Endothelial cell of umbilical vein (primary cell): ENCODE results near the gene ENDOG. TPM values are rescaled to one million over a fixed set of nuclear protein-coding genes. Genes with fewer than 3 reads are reported as not detected.
A peak's percentile ranks its signal among the peaks of the same experiment; 100 is the strongest.

Experiments used
- BruUV-seq: library from RNA; stranded (reverse); fragments of 400-500 nt; replicated peaks from 2 replicates; lab custom pipeline; 2021; lab: Mats Ljungman, UMichigan
- CTCF ChIA-PET: fragments of 300-600, 350-600 bp; sonication (Branson Sonifier 250); formaldehyde crosslinking; loops from one replicate; lab custom pipeline; 2021; ENCODE audit warnings: antibody characterized with exemption, inconsistent platforms; lab: Charles Lee
- POLR2A ChIA-PET: fragments of 300-600, 350-600 bp; sonication (Branson Sonifier 250); formaldehyde crosslinking; loops from one replicate; lab custom pipeline; 2021; ENCODE audit warnings: antibody characterized with exemption, inconsistent platforms; lab: Charles Lee
- DNase-seq: peaks from one replicate; pipeline ENCODE4 v3.0.0-alpha.2; 2011; ENCODE audit warnings: low read depth, low spot score
- FAIRE-seq: peaks from 2 replicates; lab custom pipeline; 2011; peaks lifted over from hg19 to GRCh38; lab: Jason Lieb, UNC
- H2AFZ ChIP-seq: 2 replicates; pipeline ENCODE4 v1.6.0; 2012; ENCODE audit warnings: low read depth, low read length, control low read depth, inconsistent platforms
- H3K27ac ChIP-seq: 2 replicates; pipeline ENCODE4 v1.5.1; 2011; ENCODE audit warnings: low read depth, mild to moderate bottlenecking, control low read depth, low read length, moderate library complexity; ENCODE audit not compliant: insufficient read depth
- H3K27me3 ChIP-seq, 2 experiments: 2 replicates each; pipeline versions ENCODE4 v1.6.0 to v1.6.1; 2011; ENCODE audit warnings: low read length in 2 of 2, mixed read lengths in 1 of 2; ENCODE audit not compliant: control insufficient read depth in 2 of 2, insufficient read depth in 2 of 2
- H3K36me3 ChIP-seq, 2 experiments: 2 replicates in 1 of 2; 3 replicates in 1 of 2; pipeline ENCODE4 v1.5.1; 2011; ENCODE audit warnings: low read length in 2 of 2, mild to moderate bottlenecking in 1 of 2, moderate library complexity in 1 of 2; ENCODE audit not compliant: control insufficient read depth in 2 of 2, insufficient read depth in 2 of 2; ENCODE audit errors: extremely low read depth in 1 of 2
- H3K4me1 ChIP-seq: 3 replicates; pipeline ENCODE4 v1.5.1; 2011; ENCODE audit warnings: mild to moderate bottlenecking, low read length; ENCODE audit not compliant: control insufficient read depth, insufficient read depth; ENCODE audit errors: extremely low read depth
- H3K4me2 ChIP-seq: 2 replicates; pipeline ENCODE4 v1.6.1; 2011; ENCODE audit warnings: low read length, control low read depth, mixed read lengths; ENCODE audit not compliant: insufficient read depth
- H3K4me3 ChIP-seq, 3 experiments: fragments of 200-600 bp in 1 of 3; sonication (generic), shearing (Covaris generic) in 1 of 3; replicated peaks in 1 of 3; 2 replicates each; pipeline ENCODE4 v1.5.1; 2011 to 2016; ENCODE audit warnings: control low read depth in 3 of 3, low read length in 3 of 3, mild to moderate bottlenecking in 2 of 3, inconsistent platforms in 1 of 3, low read depth in 1 of 3, moderate library complexity in 1 of 3; ENCODE audit not compliant: insufficient read depth in 1 of 3
- H3K79me2 ChIP-seq: 2 replicates; pipeline ENCODE4 v1.6.0; 2012; ENCODE audit warnings: low read length, inconsistent platforms; ENCODE audit not compliant: control insufficient read depth, insufficient read depth
- H3K9ac ChIP-seq: replicated peaks from 2 replicates; pipeline ENCODE3; 2011; ENCODE audit warnings: low read length, control low read depth; ENCODE audit not compliant: insufficient read depth; ENCODE audit errors: extremely low read depth
- H3K9me1 ChIP-seq: replicated peaks from 3 replicates; pipeline ENCODE4 v1.6.0; 2011; ENCODE audit warnings: mild to moderate bottlenecking, low read length; ENCODE audit not compliant: control insufficient read depth, insufficient read depth; ENCODE audit errors: extremely low read depth
- H3K9me3 ChIP-seq: replicated peaks from 2 replicates; pipeline ENCODE4 v1.5.1; 2012; ENCODE audit warnings: low read length, inconsistent platforms; ENCODE audit not compliant: control insufficient read depth, insufficient read depth
- H4K20me1 ChIP-seq: replicated peaks from 2 replicates; pipeline ENCODE3; 2011; ENCODE audit warnings: mild to moderate bottlenecking, low read length; ENCODE audit not compliant: control insufficient read depth, insufficient read depth; ENCODE audit errors: extremely low read depth
- CTCF ChIP-seq, 2 donors: IDR thresholded peaks; 1 replicate in 1 of 2; 2 replicates in 1 of 2; pipeline ENCODE4 v1.5.1; 2011; ENCODE audit warnings: low read length in 2 of 2, mild to moderate bottlenecking in 2 of 2, moderate library complexity in 2 of 2, control low read depth in 1 of 2, inconsistent platforms in 1 of 2, low read depth in 1 of 2; ENCODE audit not compliant: insufficient read depth in 1 of 2; ENCODE audit errors: extremely low read depth in 1 of 2
- EZH2 ChIP-seq: IDR thresholded peaks from 2 replicates; pipeline ENCODE4 v1.6.1; 2012; ENCODE audit warnings: borderline replicate concordance, low read depth, mild to moderate bottlenecking, moderate library complexity, low read length, inconsistent platforms; ENCODE audit not compliant: severe bottlenecking
- FOS ChIP-seq: IDR thresholded peaks from 2 replicates; pipeline ENCODE4 v1.6.1; 2011; ENCODE audit warnings: mild to moderate bottlenecking, low read length, moderate library complexity, borderline replicate concordance; ENCODE audit not compliant: insufficient read depth
- GATA2 ChIP-seq: IDR thresholded peaks from 2 replicates; pipeline ENCODE4 v1.7.0; 2011; ENCODE audit warnings: low read depth, mild to moderate bottlenecking, moderate library complexity, mixed read lengths, low read length; ENCODE audit not compliant: insufficient read length, insufficient read depth
- JUN ChIP-seq: IDR thresholded peaks from 2 replicates; pipeline ENCODE4 v1.6.1; 2011; ENCODE audit warnings: borderline replicate concordance, low read depth; ENCODE audit not compliant: insufficient read length, insufficient read depth
- MAX ChIP-seq: IDR thresholded peaks from 2 replicates; pipeline ENCODE4 v1.6.1; 2011; ENCODE audit not compliant: insufficient read depth, insufficient read length
- MYC ChIP-seq: IDR thresholded peaks from one replicate; pipeline ENCODE4 v1.6.1; 2011; ENCODE audit warnings: mild to moderate bottlenecking, low read depth, low read length
- POLR2A ChIP-seq: IDR thresholded peaks from 2 replicates; pipeline ENCODE4 v1.6.1; 2012; ENCODE audit warnings: low read depth, mild to moderate bottlenecking, control low read depth, low read length
- POLR2AphosphoS5 ChIP-seq: IDR thresholded peaks from 2 replicates; pipeline ENCODE4 v1.6.1; 2012; ENCODE audit warnings: low read depth, mild to moderate bottlenecking, control low read depth, low read length, moderate library complexity; ENCODE audit not compliant: insufficient read depth
- dilution Hi-C: fragments of 300-500 bp; cut with MboI; formaldehyde crosslinking; loops from one replicate; pipeline ENCODE4 v1.15.0; 2019; ENCODE audit warnings: low sequenced_read_pairs; ENCODE audit not compliant: extremely low pct_ligation_motif_present
- intact Hi-C: fragments of 100-400 bp; cut with micrococcal nuclease; formaldehyde crosslinking; loops from one replicate; pipeline ENCODE4 v1.10.0; 2022
- polyA plus RNA-seq, 4 experiments: library from polyadenylated mRNA; depleted of rRNA in 3 of 4; stranded (reverse) in 3 of 4; unstranded in 1 of 4; fragments of >200 nt; gene quantifications; 2 replicates each; pipeline versions ENCODE4 v1.2.1 to v1.2.3, GENCODE V29; 2011 to 2012; ENCODE audit warnings: missing spikeins in 1 of 4
- total RNA-seq: library from RNA; stranded (reverse); gene quantifications from 2 replicates; pipeline ENCODE4 v1.2.3, GENCODE V29; 2021

ENDOG gene
- total and polyA plus RNA-seq, 2 donors (not counting 3 experiments of a cell fraction or from before 2014, with no cell fraction given): 18.0 to 21.1 TPM

- BruUV-seq: no TSS peak
- dilution Hi-C loops (no loop called here), intact Hi-C loops (no loop called here)
- TF ChIP-seq GATA2: no peak
- no peak for TF ChIP-seq MAX
- TF ChIP-seq EZH2: no peak
- TF ChIP-seq MYC: no peak
- TF ChIP-seq FOS: no peak
- no peak for TF ChIP-seq POLR2A
- no peak for TF ChIP-seq JUN
- no peak for TF ChIP-seq POLR2AphosphoS5
- no peak for TF ChIP-seq CTCF (IDR thresholded peaks at IDR 0.05; ENCODE audit: extremely low read depth in 1 of 2, insufficient read depth in 1 of 2, low read depth in 1 of 2, low read length in 2 of 2)
- H2AFZ ChIP-seq: no peak overlapping the region
- DNase-seq (no peak), FAIRE-seq (no peak)
- H4K20me1 ChIP-seq: no peaks in the 10 kb centered on the region
- H3K79me2 ChIP-seq: peaks cover 10% of the 10 kb centered on the region
- no peaks in the 10 kb centered on the region for H3K27me3 ChIP-seq
- ChIA-PET CTCF (no interaction called here), POLR2A (no interaction called here)
- no peak overlapping the region for H3K27ac ChIP-seq
- H3K9ac ChIP-seq: no peak overlapping the region
- H3K4me3 ChIP-seq: no peak overlapping the region
- peak overlapping the region; percentile 64 for H3K4me2 ChIP-seq
- peaks cover 5% of the 10 kb centered on the region for H3K4me1 ChIP-seq
- H3K36me3 ChIP-seq: peaks cover 5 to 36% of the 10 kb centered on the region in 2 experiments
- H3K9me3 ChIP-seq: no peaks in the 10 kb centered on the region
- no peaks in the 10 kb centered on the region for H3K9me1 ChIP-seq
Observed at GRCh38 chr9:128828267-128828666, 10.0 kb downstream of the ENDOG start.
